IPS-18a (cell line): ENCODE results near the gene COL6A5.
A peak's percentile ranks its signal among the peaks of the same experiment; 100 is the strongest.
"Not testable (repeated sequence)": the region's sequence is repeated elsewhere in the genome, so short reads cannot be mapped to it uniquely, and the experiment has no call there.

Experiments
- H3K27ac ChIP-seq: one replicate; pipeline ENCODE4 v1.5.1; 2013; ENCODE audit warnings: low read length
- H3K27me3 ChIP-seq: one replicate; pipeline ENCODE4 v1.6.1; 2013; ENCODE audit warnings: mild to moderate bottlenecking, low read length; ENCODE audit not compliant: control insufficient read depth, insufficient read depth
- H3K36me3 ChIP-seq: one replicate; pipeline ENCODE4 v1.6.1; 2013; ENCODE audit warnings: low read depth, low read length; ENCODE audit not compliant: control insufficient read depth
- H3K4me1 ChIP-seq: one replicate; pipeline ENCODE4 v1.6.1; 2013; ENCODE audit warnings: low read depth, low read length; ENCODE audit not compliant: control insufficient read depth
- H3K4me3 ChIP-seq: one replicate; pipeline ENCODE4 v1.5.1; 2013; ENCODE audit warnings: low read length
- H3K9ac ChIP-seq: one replicate; pipeline ENCODE4 v1.6.1; 2013; ENCODE audit warnings: mild to moderate bottlenecking, low read length, moderate library complexity
- H3K9me3 ChIP-seq: one replicate; pipeline ENCODE4 v1.6.1; 2013; ENCODE audit warnings: low read depth, low read length; ENCODE audit not compliant: control insufficient read depth

COL6A5 gene

GRCh38 chr3:130345487-130346079 lies at the start of gene COL6A5:
Gene COL6A5 (plus strand): TSS chr3:130345672. CDS start chr3:130373639, 27,967 bp downstream.
- peaks cover 6% of the 10 kb centered on the region for H3K4me1 ChIP-seq
- H3K9ac ChIP-seq = no peak within 1 kb of the TSS
- H3K4me3 ChIP-seq = peak within 1 kb of the TSS; percentile 47
- H3K27ac ChIP-seq = no peak within 1 kb of the TSS
- H3K27me3 ChIP-seq = peaks cover 37% of the 10 kb centered on the region
- H3K36me3 ChIP-seq = no peaks in the 10 kb centered on the region
- no peaks in the 10 kb centered on the region for H3K9me3 ChIP-seq

- Histone ChIP-seq H3K27ac (no peak overlapping the region), H3K9ac (no peak overlapping the region), H3K27me3 (no peaks in the 10 kb centered on the region), H3K4me1 (peaks cover 7% of the 10 kb centered on the region), H3K36me3 (no peaks in the 10 kb centered on the region), H3K9me3 (no peaks in the 10 kb centered on the region), H3K4me3 (no peak overlapping the region)
These were observed 45.9 kb upstream of the COL6A5 start for GRCh38 chr3:130299531-130299930.

GRCh38 chr3:130300888-130301287 lies 44.6 kb upstream of the COL6A5 start:
- Histone ChIP-seq H3K4me1 (peaks cover 7% of the 10 kb centered on the region), H3K27ac (no peak overlapping the region), H3K27me3 (no peaks in the 10 kb centered on the region), H3K9ac (no peak overlapping the region), H3K9me3 (no peaks in the 10 kb centered on the region), H3K36me3 (no peaks in the 10 kb centered on the region), H3K4me3 (no peak overlapping the region)

DNA sequence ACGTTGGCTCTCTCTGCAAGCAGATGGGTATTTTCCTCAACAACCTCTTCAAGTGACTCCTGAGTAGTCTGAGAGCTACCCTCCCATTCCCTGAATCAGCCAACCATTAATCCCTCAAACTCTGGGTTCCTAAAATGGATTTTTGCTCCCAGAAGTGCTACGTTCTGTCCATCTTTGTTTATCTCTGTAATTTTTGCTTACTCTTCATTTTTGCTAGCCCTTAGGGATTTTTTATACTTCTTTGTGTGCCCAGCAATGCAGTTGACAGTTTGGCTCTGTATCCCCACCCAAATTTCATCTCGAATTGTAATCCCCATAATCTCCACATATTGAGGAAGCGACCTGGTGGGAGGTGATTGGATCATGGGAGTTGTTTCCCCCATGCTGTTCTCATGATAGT lies 35.4 kb upstream of the COL6A5 start:
- no peaks in the 10 kb centered on the region for H3K36me3 ChIP-seq
- H3K9me3 ChIP-seq = no peaks in the 10 kb centered on the region
- no peaks in the 10 kb centered on the region for H3K27me3 ChIP-seq
- no peak overlapping the region for H3K27ac ChIP-seq
- H3K9ac ChIP-seq = no peak overlapping the region
- H3K4me3 ChIP-seq = no peak overlapping the region
- H3K4me1 ChIP-seq = no peaks in the 10 kb centered on the region

DNA sequence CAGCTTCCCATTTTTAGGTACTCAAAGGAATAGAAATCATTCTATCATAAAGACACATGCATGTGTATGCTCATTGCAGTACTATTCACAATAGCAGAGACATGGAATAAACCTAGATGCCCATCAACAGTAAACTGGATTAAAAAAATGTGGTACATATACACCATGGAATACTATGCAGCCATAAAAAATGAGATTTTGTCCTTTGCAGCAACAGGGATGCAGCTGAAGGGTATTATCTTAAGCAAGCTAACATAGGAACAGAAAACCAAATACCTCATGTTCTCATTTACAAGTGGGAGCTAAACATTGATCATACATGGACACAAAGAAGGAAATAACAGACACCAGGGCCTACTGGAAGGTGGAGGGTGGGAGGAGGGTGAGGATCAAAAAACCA lies 33.1 kb upstream of the COL6A5 start:
- H3K27me3 ChIP-seq = no peaks in the 10 kb centered on the region
- no peaks in the 10 kb centered on the region for H3K9me3 ChIP-seq
- H3K4me1 ChIP-seq = no peaks in the 10 kb centered on the region
- H3K36me3 ChIP-seq = no peaks in the 10 kb centered on the region
- no peak overlapping the region for H3K9ac ChIP-seq
- no peak overlapping the region for H3K27ac ChIP-seq
- no peak overlapping the region for H3K4me3 ChIP-seq

GRCh38 chr3:130316169-130316568 lies 29.3 kb upstream of the COL6A5 start:
- Histone ChIP-seq H3K9me3 (no peaks in the 10 kb centered on the region), H3K36me3 (no peaks in the 10 kb centered on the region), H3K27ac (no peak overlapping the region), H3K9ac (no peak overlapping the region), H3K4me1 (no peaks in the 10 kb centered on the region), H3K27me3 (no peaks in the 10 kb centered on the region), H3K4me3 (no peak overlapping the region)

DNA sequence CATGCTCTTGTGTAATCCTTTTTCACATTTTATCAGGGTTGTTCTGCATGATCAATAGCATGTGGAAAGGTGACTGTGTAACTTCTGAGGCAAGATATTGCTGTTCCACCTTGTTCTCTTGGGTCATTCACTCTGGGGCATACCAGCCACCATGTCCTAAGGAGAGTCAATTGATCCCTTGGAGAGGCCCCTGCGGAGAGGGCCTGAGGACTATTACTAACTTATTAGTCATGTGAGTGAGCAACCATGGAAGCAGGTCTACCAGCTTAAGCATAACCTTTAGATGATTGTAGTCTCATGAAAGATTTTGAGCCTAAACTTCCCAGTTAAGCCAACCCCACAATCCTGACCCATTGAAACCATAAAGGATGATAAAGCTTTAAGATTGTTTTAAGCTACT lies 22.0 kb upstream of the COL6A5 start:
- no peak overlapping the region for H3K4me3 ChIP-seq
- H3K27me3 ChIP-seq = no peaks in the 10 kb centered on the region
- no peak overlapping the region for H3K9ac ChIP-seq
- H3K27ac ChIP-seq = no peak overlapping the region
- H3K36me3 ChIP-seq = no peaks in the 10 kb centered on the region
- no peaks in the 10 kb centered on the region for H3K9me3 ChIP-seq
- no peaks in the 10 kb centered on the region for H3K4me1 ChIP-seq

GRCh38 chr3:130340766-130341165 lies 4.7 kb upstream of the COL6A5 start:
- H3K9ac ChIP-seq = no peak overlapping the region
- H3K9me3 ChIP-seq = no peaks in the 10 kb centered on the region
- peaks cover 20% of the 10 kb centered on the region for H3K27me3 ChIP-seq
- H3K4me3 ChIP-seq = no peak overlapping the region
- no peak overlapping the region for H3K27ac ChIP-seq
- H3K4me1 ChIP-seq = peaks cover 6% of the 10 kb centered on the region
- H3K36me3 ChIP-seq = no peaks in the 10 kb centered on the region

DNA sequence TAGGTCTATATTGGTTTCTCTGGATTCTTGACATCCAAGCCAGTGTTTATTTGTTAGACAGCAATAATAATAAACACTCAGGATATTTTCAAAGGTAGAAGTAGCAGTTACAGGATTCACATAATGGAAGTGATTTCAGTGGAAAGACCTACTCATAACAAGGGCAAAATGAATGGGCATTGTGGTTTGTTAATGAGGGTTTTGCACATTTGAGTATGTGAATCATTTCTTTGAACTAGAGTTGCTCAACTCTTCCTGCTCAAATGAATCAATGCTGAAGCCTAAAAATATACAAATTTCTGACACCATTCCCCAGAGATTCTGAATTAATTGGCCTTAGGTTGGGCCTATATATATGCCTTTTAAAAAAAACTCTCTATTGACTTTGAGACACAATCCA lies 4.1 kb upstream of the COL6A5 start:
- Histone ChIP-seq H3K9me3 (no peaks in the 10 kb centered on the region), H3K9ac (no peak overlapping the region), H3K4me3 (no peak overlapping the region), H3K4me1 (peaks cover 6% of the 10 kb centered on the region), H3K27me3 (peaks cover 26% of the 10 kb centered on the region), H3K27ac (no peak overlapping the region), H3K36me3 (no peaks in the 10 kb centered on the region)

GRCh38 chr3:130341882-130342281 lies 3.6 kb upstream of the COL6A5 start:
- Histone ChIP-seq H3K4me1 (peaks cover 6% of the 10 kb centered on the region), H3K27ac (no peak overlapping the region), H3K36me3 (no peaks in the 10 kb centered on the region), H3K9me3 (no peaks in the 10 kb centered on the region), H3K4me3 (no peak overlapping the region), H3K9ac (no peak overlapping the region), H3K27me3 (peaks cover 31% of the 10 kb centered on the region)

DNA sequence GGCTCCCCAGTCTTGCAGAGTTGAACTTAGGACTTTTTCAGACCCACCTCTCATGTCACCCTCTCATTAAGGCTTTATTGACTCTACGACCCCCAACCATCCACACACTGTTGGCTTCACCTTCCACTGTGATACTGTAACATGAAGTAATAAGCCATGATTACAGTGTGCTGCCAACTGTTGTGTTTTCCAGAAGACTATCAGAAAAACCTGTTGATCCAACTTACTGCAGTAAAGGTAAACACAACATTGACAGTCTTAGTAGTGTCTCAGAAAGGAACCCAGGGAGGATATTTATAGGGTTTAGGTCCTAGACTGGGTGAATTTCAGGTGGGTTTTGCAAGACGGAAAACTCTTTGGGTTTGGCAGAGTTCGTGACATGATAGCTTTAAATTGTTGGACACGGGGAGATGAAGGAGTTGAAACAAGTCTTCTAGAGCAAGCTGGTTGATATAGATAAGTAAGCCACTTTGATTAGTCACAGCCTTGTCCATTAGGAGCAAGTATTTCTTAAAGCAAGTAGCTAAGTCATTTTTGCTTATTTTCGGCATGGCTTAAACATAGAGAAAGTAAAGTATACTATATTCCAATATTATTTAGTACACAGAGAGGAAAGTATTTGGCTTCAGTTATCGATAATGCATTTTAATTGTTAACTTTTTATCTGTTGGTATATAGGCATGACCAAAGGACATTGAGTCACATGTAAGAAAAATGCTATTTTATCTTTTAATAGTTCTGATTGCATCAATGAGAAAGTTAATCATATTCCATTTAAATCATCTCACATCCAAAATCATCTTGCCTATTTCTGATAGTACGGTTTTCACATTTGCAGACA lies 2.4 kb upstream of the COL6A5 start:
- Histone ChIP-seq H3K27me3 (peaks cover 37% of the 10 kb centered on the region), H3K36me3 (no peaks in the 10 kb centered on the region), H3K4me3 (no peak overlapping the region), H3K4me1 (peaks cover 6% of the 10 kb centered on the region), H3K27ac (no peak overlapping the region), H3K9ac (no peak overlapping the region), H3K9me3 (no peaks in the 10 kb centered on the region)

- not testable (repeated sequence) for H3K27ac ChIP-seq, H3K36me3 ChIP-seq, H3K4me3 ChIP-seq, H3K9ac ChIP-seq, H3K4me1 ChIP-seq, H3K9me3 ChIP-seq
- H3K27me3 ChIP-seq = peaks cover 37% of the 10 kb centered on the region
These were observed 2.8 kb downstream of the COL6A5 start for GRCh38 chr3:130348258-130348657.
